GM12878 (cell line): ENCODE data around the gene PSMB3. TPM values are rescaled to one million over a fixed set of nuclear protein-coding genes. Genes with fewer than 3 reads are reported as not detected.

ENCODE experiments used
- ATAC-seq: fragments of 200-7000 bp; cut with Tn5 transposase; 3 replicates; pipeline ENCODE4 v1.9.1; 2020; ENCODE audit warnings: mild to moderate bottlenecking, moderate library complexity
- BruUV-seq: library from RNA; stranded (reverse); fragments of 400-500 nt; replicated peaks from 2 replicates; lab custom pipeline; 2021; lab: Mats Ljungman, UMichigan
- CTCF ChIA-PET: fragments of 300-600 bp; sonication (Branson Sonifier 250); formaldehyde crosslinking; extraction: SDS; loops from one replicate; lab custom pipeline; 2021; ENCODE audit warnings: inconsistent platforms; lab: Yijun Ruan, JAX
- POLR2A ChIA-PET: fragments of 350-600 bp; formaldehyde crosslinking; extraction: SDS; loops from one replicate; lab custom pipeline; 2021; ENCODE audit warnings: inconsistent platforms; lab: Charles Lee
- RAD21 ChIA-PET: fragments of 300-600 bp; sonication (Branson Sonifier 250); formaldehyde crosslinking; loops from one replicate; lab custom pipeline; 2023; ENCODE audit warnings: antibody characterized with exemption; ENCODE audit not compliant: unreplicated experiment; lab: Charles Lee
- SMC1A ChIA-PET: fragments of 300-600 bp; sonication (Branson Sonifier 250); formaldehyde crosslinking; loops from one replicate; lab custom pipeline; 2023; ENCODE audit not compliant: unreplicated experiment, uncharacterized antibody; lab: Charles Lee
- DNase-seq: peaks from one replicate; pipeline ENCODE4 v3.0.0-alpha.2; 2011; ENCODE audit warnings: low read depth, low spot score
- FAIRE-seq: peaks from 3 replicates; lab custom pipeline; 2011; peaks lifted over from hg19 to GRCh38; lab: Jason Lieb, UNC
- H2AFZ ChIP-seq: 2 replicates; pipeline ENCODE4 v1.6.0; 2011; ENCODE audit warnings: low read depth, low read length, control low read depth; ENCODE audit not compliant: control insufficient read depth
- H3K27ac ChIP-seq: 2 replicates; pipeline ENCODE4 v1.5.1; 2011; ENCODE audit warnings: control low read depth; ENCODE audit not compliant: control insufficient read depth, insufficient read depth
- H3K27me3 ChIP-seq, 2 experiments: replicated peaks in 1 of 2; 2 replicates each; pipeline versions ENCODE4 v1.6.0 to v1.6.1; 2011; ENCODE audit warnings: low read length in 1 of 2; ENCODE audit not compliant: control insufficient read depth in 2 of 2, insufficient read depth in 2 of 2
- H3K36me3 ChIP-seq, 2 experiments: 2 replicates each; pipeline ENCODE4 v1.5.1; 2011; ENCODE audit warnings: low read length in 1 of 2; ENCODE audit not compliant: control insufficient read depth in 2 of 2, insufficient read depth in 2 of 2
- H3K4me1 ChIP-seq: 2 replicates; pipeline ENCODE4 v1.6.1; 2011; ENCODE audit warnings: mild to moderate bottlenecking, low read length, moderate library complexity, mixed read lengths; ENCODE audit not compliant: control insufficient read depth, insufficient read depth
- H3K4me2 ChIP-seq: 2 replicates; pipeline ENCODE4 v1.6.0; 2011; ENCODE audit warnings: control low read depth; ENCODE audit not compliant: control insufficient read depth, insufficient read depth
- H3K4me3 ChIP-seq: fragments of 200-600 bp; sonication (generic); 2 replicates; pipeline ENCODE4 v1.5.1; 2016
- H3K79me2 ChIP-seq: 2 replicates; pipeline ENCODE4 v1.6.0; 2011; ENCODE audit warnings: low read length; ENCODE audit not compliant: control insufficient read depth, insufficient read depth
- H3K9ac ChIP-seq: 2 replicates; pipeline ENCODE4 v1.8.0; 2011; ENCODE audit warnings: low read length, control low read depth, mixed read lengths; ENCODE audit not compliant: control insufficient read depth, insufficient read depth
- H3K9me3 ChIP-seq: replicated peaks from 3 replicates; pipeline ENCODE4 v1.5.1; 2011; ENCODE audit warnings: mild to moderate bottlenecking, low read length; ENCODE audit not compliant: control insufficient read depth, insufficient read depth
- H4K20me1 ChIP-seq: 2 replicates; pipeline ENCODE4 v1.6.0; 2011; ENCODE audit not compliant: control insufficient read depth, insufficient read depth
- HCFC1 ChIP-seq: fragments of 150-350 bp; IDR thresholded peaks from 2 replicates; pipeline ENCODE4 v1.6.1; 2014; ENCODE audit warnings: low read length
- NKRF ChIP-seq: fragments of 450-650 bp; conservative IDR thresholded peaks from 2 replicates; pipeline ENCODE4 v1.6.1; 2017; ENCODE audit warnings: mild to moderate bottlenecking, moderate library complexity
- RCOR1 ChIP-seq: conservative IDR thresholded peaks from 2 replicates; pipeline ENCODE4 v1.6.1; 2012; ENCODE audit warnings: low read depth, low read length, improper control_type of control experiment
- REST ChIP-seq: IDR thresholded peaks from 2 replicates; pipeline ENCODE4 v1.6.1; 2012; ENCODE audit warnings: mild to moderate bottlenecking, low read depth, low read length
- YY1 ChIP-seq: IDR thresholded peaks from 2 replicates; pipeline ENCODE4 v1.6.1; 2011; ENCODE audit warnings: low read depth, mild to moderate bottlenecking, low read length
- WGBS: methylation state at CpG from one replicate; pipeline ENCODE4 v1.1.6; 2016; ENCODE audit warnings: low lambda C conversion rate; ENCODE audit not compliant: insufficient replicate concordance, insufficient coverage; ENCODE audit errors: missing lambda C conversion rate; 5-methylcytosine and 5-hydroxymethylcytosine counted together
- in situ Hi-C: fragments of 300-500 bp; cut with MboI; formaldehyde crosslinking; loops from 9 replicates; pipeline ENCODE4 v1.14.3; 2018; ENCODE audit warnings: mixed read lengths
- intact Hi-C: fragments of 100-400 bp; cut with micrococcal nuclease; formaldehyde crosslinking; loops from one replicate; pipeline ENCODE4 v1.14.2; 2022; ENCODE audit not compliant: unreplicated experiment
- polyA plus RNA-seq, 11 experiments: library from polyadenylated mRNA; depleted of rRNA in 4 of 11; unstranded in 6 of 11; stranded (reverse) in 5 of 11; fragments of >200 nt; fragmentation: Nextera tagmentation in 4 of 11; fragmentation: Illumina TruSeq in 1 of 11; extraction: Ambion mirVana in 4 of 11; extraction: Trizol in 1 of 11; gene quantifications; 1 replicate in 1 of 11; 2 replicates in 10 of 11; pipeline versions ENCODE4 v1.2.1 to v1.2.3, GENCODE V29; 2011 to 2016; ENCODE audit warnings: inconsistent platforms in 2 of 11, missing spikeins in 2 of 11, low read depth in 1 of 11
- total RNA-seq, 4 experiments: library from RNA; depleted of rRNA in 3 of 4; stranded (reverse); fragments of >200 nt in 3 of 4; fragmentation: Illumina TruSeq in 1 of 4; extraction: Trizol in 1 of 4; gene quantifications; 2 replicates each; pipeline versions ENCODE4 v1.2.1 to v1.2.3, GENCODE V29; 2013 to 2021

Gene PSMB3
- total and polyA plus RNA-seq, 10 of the 15 experiments (the other 5 are each of a cell fraction or from before 2014, with no cell fraction given), result 300 to 2,130 (median 490) TPM

GRCh38 chr17:38750312-38751121, 2.0 kb upstream of the PSMB3 start:
- ATAC-seq (no peak), FAIRE-seq (no peak), DNase-seq (no peak)
- H2AFZ ChIP-seq, result peak overlapping the region; percentile 16
- H3K4me3 ChIP-seq, result peak overlapping the region; percentile 70
- no peak overlapping the region for H3K27ac ChIP-seq
- CTCF ChIA-PET, result interaction anchor here (1.0 kb wide), 2 partner anchors 16 to 403 kb away, joined by 3 to 6 read pairs; no protein-coding TSS in a partner anchor
- peaks cover 0 to 6% of the 10 kb centered on the region in 2 experiments; a peak in 2 of 4 replicates for H3K36me3 ChIP-seq
- BruUV-seq, result no TSS peak
- H3K4me1 ChIP-seq, result peaks cover 28% of the 10 kb centered on the region
- H3K9me3 ChIP-seq, result no peaks in the 10 kb centered on the region
- WGBS, result 18% methylated on average over 27 of the region's 28 CpGs
- no peak for TF ChIP-seq REST
- TF ChIP-seq YY1, result peak; percentile 57; the same call in 1 of the 2 replicates
- no peak for TF ChIP-seq HCFC1
- no peak for TF ChIP-seq RCOR1
- 0 out of 2 replicates have a peak, but pooled peaks have one; percentile 35 for TF ChIP-seq NKRF
- H3K4me2 ChIP-seq, result peak overlapping the region; percentile 96
- RAD21 ChIA-PET, result interaction anchor here (0.5 to 1.1 kb wide), 3 partner anchors 15 to 47 kb away, joined by 3 read pairs; no protein-coding TSS in a partner anchor
- intact Hi-C loops, result no loop called here
- POLR2A ChIA-PET, result interaction anchor here (0.6 to 1.5 kb wide), 5 partner anchors 72 to 493 kb away, joined by 3 to 5 read pairs (median 4); partner anchors contain the start of gene LASP1
- no peaks in the 10 kb centered on the region for H4K20me1 ChIP-seq
- peaks cover 48% of the 10 kb centered on the region for H3K79me2 ChIP-seq
- peak overlapping the region; percentile 61; the same call in 1 of the 2 replicates for H3K9ac ChIP-seq
- SMC1A ChIA-PET, result interaction anchor here (0.5 to 2.6 kb wide), 3 partner anchors 45 to 869 kb away, joined by 3 to 9 read pairs (median 6); partner anchors contain the start of gene MLLT6
- no peaks in the 10 kb centered on the region; a peak in 1 of 4 replicates for H3K27me3 ChIP-seq
- in situ Hi-C loops, result loop anchor here (10.0 kb wide), 1 partner anchor 404 kb away; the partner anchor contains the start of gene PLXDC1
